Measurements from ENCODE around the gene AUP1. TPM values are rescaled to one million over a fixed set of nuclear protein-coding genes. Genes with fewer than 3 reads are reported as not detected.

The AUP1 gene
- total and polyA plus RNA-seq, 9 of the 15 experiments (the other 6 are each of a cell fraction or from before 2014, with no cell fraction given) = 70.7 to 245 (median 165) TPM

- TF ChIP-seq HINFP (tag; conservative IDR thresholded peaks at IDR 0.05; ENCODE audit: low read depth) = no peak
- no peak for TF ChIP-seq CBX5 (IDR thresholded peaks at IDR 0.05; ENCODE audit: borderline replicate concordance, low read depth)
- TF ChIP-seq BHLHE40 (IDR thresholded peaks at IDR 0.05; ENCODE audit: low read length) = no peak
- TF ChIP-seq EP300 (IDR thresholded peaks at IDR 0.05; ENCODE audit: low read length) = peak; percentile 48; the same call in 1 of the 2 replicates
- TF ChIP-seq ZNF589 (CRISPR knock-in tag; IDR thresholded peaks at IDR 0.05; ENCODE audit: low read depth) = peak; percentile 72; the same call in 1 of the 2 replicates
- TF ChIP-seq KAT7 (CRISPR knock-in tag; IDR thresholded peaks at IDR 0.05; ENCODE audit: borderline replicate concordance) = 0 out of 2 replicates have a peak, but pooled peaks have one; percentile 36
- no peak for TF ChIP-seq CBX2 (IDR thresholded peaks at IDR 0.05; ENCODE audit: insufficient read depth, low read length, poor library complexity, severe bottlenecking)
- TF ChIP-seq DIDO1 (tag; IDR thresholded peaks at IDR 0.05; ENCODE audit: low read depth) = 0 out of 2 replicates have a peak, but pooled peaks have one; percentile 37
- no peak for TF ChIP-seq HNRNPK (IDR thresholded peaks at IDR 0.05; ENCODE audit: low read depth, low read length, poor library complexity, severe bottlenecking)
- no peak for TF ChIP-seq CEBPG (CRISPR knock-in tag; IDR thresholded peaks at IDR 0.05)
- TF ChIP-seq CEBPG (tag; conservative IDR thresholded peaks at IDR 0.05 in 1 of 2, IDR thresholded peaks at IDR 0.05 in 1 of 2) = no peak
- TF ChIP-seq TSHZ1 (CRISPR knock-in tag; IDR thresholded peaks at IDR 0.05) = no peak
- TF ChIP-seq MTA3 (IDR thresholded peaks at IDR 0.05; ENCODE audit: borderline replicate concordance) = no peak
- TF ChIP-seq ZBTB26 (CRISPR knock-in tag; IDR thresholded peaks at IDR 0.05) = no peak
- TF ChIP-seq ZNF583 (CRISPR knock-in tag; IDR thresholded peaks at IDR 0.05) = no peak
- TF ChIP-seq OTX1 (CRISPR knock-in tag; IDR thresholded peaks at IDR 0.05) = no peak
- no peak for TF ChIP-seq BMI1 (IDR thresholded peaks at IDR 0.05; ENCODE audit: low read length)
- TF ChIP-seq HDAC2 (IDR thresholded peaks at IDR 0.05) = 0 out of 2 replicates have a peak, but pooled peaks have one; percentile 17
- no peak for TF ChIP-seq TCFL5 (CRISPR knock-in tag; conservative IDR thresholded peaks at IDR 0.05)
Observed at GRCh38 chr2:74573747-74574562, 44.4 kb upstream of the AUP1 start (continued).

Measured in K562 (cell line).